GM21526 (cell line): Measurements from ENCODE around the gene SLC44A3.

Experiments used
- ATAC-seq: cut with Tn5 transposase; IDR thresholded peaks from one replicate; pipeline ENCODE4 v1.9.1; 2021; ENCODE audit warnings: moderate library complexity; ENCODE audit not compliant: unreplicated experiment, low FRiP score

SLC44A3 gene

DNA sequence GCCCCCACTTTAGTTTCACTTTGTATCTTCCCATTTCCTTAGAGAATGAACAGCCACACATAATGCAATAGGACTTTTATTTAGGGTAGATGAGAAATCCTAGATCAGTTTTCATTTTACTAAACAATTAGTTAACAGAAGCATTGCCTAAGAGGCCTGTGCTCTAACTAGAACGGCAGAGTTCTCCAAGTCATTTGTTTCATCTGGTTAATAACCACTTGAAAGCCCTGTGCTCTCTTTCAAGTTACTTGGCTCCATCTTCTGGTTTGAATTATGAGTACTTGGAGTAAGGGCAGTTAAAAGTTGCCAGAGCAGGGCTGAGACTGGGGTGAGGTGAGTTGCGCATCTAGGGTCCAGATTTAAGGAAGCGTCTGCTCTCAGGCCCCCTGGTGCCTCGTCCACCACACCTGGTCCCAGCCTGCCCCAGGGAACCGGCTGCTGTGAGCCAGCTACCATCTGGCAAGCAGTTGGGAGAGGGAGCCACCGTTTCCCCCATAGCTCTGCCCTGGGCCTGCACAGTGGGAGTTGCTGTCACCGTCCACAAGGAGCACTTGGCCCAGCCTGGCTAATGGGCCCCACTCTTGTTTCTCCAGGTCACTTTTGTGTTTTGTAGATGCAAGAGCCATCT is 18.1 kb upstream of the SLC44A3 start:
- ATAC-seq: peak; percentile 76

DNA sequence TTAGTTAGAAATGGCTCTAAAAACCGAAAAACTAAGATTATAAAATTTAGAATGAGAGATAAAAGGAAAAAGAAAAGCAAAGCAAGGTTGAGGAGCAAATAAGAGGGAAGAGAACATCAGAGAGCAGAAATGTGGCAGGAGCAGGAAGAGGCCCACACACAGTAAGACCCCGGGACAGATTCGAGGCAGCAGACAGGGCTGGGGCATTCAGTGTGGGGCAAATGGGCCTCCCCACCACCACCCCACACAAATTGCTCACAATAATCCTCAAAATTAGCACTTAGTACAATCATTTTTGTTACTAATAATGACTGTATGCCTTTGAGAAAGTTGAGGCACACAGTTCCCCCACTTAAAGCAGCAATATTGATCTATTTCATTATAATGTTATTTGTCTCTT is 17.1 kb upstream of the SLC44A3 start:
- no peak for ATAC-seq

- ATAC-seq: no peak
Measured at GRCh38 chr1:94803517-94804441, 16.4 kb upstream of the SLC44A3 start.

DNA sequence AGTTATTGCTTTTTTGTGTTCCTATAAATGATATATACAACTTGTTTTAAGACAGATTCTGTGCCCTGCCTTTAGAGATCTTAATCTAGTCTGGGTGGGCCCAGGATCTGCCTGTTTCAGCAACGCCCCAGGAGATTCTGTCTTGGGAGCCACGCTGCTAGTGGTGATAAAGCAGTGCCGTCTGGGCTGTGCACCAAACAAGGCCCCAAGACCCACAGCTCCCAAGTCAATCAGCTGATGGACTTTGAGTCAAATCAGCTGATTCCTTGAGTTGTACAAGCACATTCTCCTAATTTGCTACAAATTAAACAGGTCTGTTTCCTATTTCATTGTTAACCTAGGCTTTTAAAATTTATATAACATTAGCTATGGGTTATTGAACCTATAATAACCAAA is 15.7 kb upstream of the SLC44A3 start:
- ATAC-seq: no peak

GRCh38 chr1:94805912-94806311 is 14.2 kb upstream of the SLC44A3 start:
- ATAC-seq: peak; percentile 53

DNA sequence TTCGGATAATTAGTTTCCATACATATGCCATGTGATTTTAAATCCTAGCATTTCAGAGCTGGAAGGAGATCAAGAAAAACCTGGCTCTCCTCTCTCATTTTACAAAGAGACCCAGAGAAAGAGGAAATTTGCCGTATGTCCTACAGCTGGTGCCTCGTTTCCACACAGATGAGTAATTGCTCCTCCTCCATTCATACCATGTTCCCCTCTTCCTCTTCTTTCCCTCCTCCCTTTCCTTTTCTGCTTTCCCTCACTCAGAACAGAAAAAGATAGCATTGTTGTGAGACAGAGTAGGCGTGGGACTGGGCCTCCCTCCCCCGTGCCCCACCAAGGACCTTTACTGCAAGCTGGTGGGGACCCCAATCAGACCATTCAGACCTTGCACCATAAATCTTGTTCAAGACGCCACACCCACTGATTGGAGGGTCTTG is 13.7 kb upstream of the SLC44A3 start:
- ATAC-seq: no peak

- no peak for ATAC-seq
Measured at GRCh38 chr1:94807742-94808491, 12.2 kb upstream of the SLC44A3 start.

DNA sequence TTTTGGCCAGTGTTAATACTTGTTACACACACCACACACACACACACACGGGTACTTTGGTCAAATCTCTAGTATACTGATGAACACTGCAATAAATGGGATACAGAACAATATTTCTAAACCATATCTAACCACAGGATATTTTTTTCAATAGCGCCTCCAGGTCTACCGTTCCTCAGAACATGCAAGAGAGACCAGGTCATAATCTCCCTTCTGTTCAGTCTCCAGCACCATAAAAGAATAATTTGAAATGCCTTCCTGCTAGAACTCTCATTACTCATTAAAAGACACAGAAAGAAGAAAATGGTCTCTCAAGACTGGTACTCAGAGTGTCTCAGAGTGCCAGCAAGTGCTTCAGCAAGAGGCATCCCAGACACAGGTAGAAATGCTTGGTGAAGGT is 11.5 kb upstream of the SLC44A3 start:
- no peak for ATAC-seq

DNA sequence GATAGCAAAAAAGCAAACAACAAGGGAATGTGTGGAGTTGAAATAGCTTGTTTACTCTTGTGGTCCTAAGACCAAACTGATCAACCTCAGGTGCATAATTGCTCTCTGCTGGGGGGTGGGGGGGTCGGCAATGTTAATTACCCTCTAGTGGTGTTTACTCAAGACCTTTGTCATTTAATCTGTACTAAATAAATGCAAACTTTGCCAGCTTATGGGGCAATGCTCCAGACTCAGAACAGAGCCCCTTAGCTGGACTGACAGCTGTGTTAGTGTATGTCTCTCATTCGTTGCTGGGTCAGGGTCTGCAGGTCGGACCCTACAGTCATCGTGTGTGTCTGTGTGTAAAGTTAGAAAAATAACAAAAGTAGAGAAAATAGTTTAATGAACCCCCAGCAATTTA is 7.2 kb upstream of the SLC44A3 start:
- ATAC-seq: no peak

GRCh38 chr1:94816030-94816429 is 4.1 kb upstream of the SLC44A3 start:
- no peak for ATAC-seq

- ATAC-seq: no peak
Measured at GRCh38 chr1:94817712-94818111, 2.4 kb upstream of the SLC44A3 start.

DNA sequence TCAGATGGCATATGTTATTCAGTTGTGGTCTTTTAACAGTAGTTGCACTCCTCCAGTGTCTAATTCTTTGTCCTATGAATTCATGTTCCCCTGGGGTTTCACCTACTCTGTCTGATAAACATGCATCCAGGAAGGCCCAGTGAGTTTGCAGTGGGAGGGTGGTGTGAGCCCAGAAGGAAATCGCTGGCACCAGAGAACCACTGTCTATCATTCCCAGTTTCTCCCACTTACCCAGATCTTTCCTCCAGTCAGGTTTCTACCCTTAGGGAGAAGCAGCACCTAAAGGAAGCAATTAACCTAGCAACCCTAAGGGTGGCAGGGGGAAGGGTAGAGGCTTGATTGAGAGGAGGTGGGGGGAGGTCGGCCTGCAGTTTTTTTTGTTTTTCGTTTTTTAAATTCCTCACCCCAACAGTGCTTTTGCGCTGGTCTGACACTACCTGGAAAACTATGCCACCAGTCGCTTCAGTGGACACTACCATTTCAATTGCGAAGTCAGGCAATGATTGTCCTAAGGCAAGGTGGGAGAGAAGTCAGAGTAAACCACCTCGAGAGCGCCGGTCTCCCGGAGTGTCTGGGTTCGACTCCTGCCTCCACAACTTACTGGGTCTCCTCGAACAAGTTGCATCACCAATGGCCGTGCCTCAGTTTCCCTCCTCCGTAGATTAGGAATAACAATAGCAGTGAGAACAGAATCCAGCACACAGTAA is 766 bp upstream of the SLC44A3 start:
- ATAC-seq: no peak

DNA sequence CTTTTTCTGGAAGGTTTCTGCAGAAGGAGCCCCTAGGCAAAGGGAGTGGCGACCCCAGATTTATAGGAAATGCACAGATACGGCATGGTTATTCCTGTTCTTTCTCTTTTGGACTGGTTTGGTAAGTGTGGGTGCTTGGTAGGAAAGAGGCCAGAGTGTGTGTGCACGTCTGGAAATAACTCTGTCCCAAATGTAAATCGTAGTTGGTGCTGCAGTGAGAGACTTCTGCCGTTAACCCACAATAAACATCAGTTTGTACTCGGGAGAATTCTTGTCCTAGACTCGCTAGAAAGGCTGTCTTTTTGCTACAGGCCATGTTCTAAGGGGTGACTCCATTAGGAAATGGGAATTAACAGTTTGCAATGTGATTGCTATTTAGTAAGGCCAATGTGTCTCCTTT is 779 bp downstream of the SLC44A3 start:
- no peak for ATAC-seq

- ATAC-seq: no peak
Measured at GRCh38 chr1:94821636-94822305, 1.6 kb downstream of the SLC44A3 start.

GRCh38 chr1:94823116-94823515 is 3.0 kb downstream of the SLC44A3 start:
- no peak for ATAC-seq

DNA sequence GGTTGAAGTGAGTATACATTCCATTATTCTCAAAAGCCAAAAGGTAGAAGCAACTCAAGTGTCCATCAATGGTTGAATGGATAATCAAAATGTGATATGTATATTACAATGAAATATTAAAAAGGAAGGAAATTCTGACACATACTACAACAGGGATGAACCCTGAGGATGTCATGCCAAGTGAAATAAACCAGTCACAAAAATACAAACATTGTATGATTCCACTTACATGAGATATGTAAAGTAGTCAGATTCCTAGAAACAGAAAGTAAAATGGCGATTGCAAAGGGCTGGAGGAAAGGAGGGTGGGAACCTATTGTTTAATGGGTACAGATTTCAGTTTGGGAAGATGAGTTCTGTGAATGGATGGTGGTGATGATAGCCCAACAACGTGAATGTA is 5.8 kb downstream of the SLC44A3 start:
- ATAC-seq: no peak

DNA sequence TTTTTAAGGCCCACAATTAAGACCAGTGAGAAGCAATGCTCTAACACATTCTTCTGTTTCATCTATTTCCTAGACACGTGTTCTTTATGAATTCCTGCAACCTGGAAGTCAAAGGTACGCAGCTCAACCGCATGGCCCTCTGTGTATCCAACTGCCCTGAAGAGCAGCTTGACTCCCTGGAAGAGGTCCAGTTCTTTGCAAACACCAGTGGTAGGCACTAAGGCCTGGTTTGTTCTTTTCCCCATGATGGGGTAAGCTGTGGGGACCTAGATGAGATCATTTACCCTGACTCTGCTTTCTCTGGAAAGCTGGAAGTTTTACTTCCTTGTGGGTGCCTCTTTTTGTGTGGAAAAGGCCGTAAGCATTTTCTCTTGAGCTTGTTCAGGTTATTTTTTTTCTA is 7.3 kb downstream of the SLC44A3 start:
- no peak for ATAC-seq

DNA sequence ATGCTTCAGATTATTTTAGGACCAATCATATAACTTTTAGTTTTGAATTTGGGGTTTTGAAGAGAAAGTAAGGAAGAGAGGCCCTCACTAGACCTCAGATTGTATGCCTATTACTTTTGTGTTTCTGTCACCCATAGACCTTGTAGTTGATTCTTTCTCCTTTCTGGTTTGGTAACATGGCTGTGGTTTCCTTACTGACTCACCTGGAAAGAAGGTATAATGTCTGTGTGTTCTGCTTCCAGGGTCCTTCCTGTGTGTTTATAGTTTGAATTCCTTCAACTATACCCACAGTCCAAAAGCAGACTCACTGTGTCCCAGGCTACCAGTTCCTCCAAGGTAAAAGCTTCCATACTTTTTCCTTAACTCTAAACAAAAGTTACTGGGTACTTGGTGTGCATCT is 8.1 kb downstream of the SLC44A3 start:
- ATAC-seq: no peak

DNA sequence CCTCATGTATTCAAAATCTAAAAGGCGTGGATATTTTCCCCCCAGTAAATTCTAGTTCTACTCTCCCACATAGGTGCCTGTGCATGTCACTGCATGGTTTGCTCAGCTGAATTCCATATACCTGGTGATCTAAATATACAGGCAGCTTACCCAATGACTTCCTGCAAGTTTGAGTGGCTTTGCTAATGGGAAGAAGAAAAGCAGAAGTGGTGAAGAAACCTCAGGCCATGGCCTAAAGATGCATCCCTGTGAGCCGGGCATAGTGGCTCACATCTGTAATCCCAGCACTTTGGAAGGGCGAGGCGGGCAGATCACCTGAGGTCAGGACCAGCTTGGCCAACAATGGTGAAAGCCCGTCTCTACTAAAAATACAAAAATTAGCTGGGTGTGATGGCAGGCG is 11.5 kb downstream of the SLC44A3 start:
- ATAC-seq: no peak

DNA sequence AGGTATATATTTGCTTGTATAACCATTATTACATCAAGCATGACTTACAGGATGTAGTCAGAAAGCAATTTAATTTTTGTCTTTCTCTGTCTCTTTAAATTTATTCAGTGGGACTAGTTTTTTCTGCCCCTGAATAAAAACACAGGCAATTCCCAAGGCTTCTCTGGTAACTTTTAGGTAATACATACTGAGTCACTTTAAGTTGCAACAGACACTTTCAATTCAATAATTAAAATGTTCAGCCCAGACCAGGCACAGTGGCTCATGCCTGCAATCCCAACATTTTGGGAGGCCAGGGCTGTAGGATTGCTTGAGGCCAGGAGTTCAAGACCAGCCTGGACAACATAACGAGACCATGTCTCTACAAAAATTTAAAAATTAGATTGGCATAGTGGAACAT is 12.3 kb downstream of the SLC44A3 start:
- no peak for ATAC-seq
